ENCODE measurements around the gene MUS81.

MUS81 gene

GRCh38 chr11:65911682-65912568, 51.7 kb downstream of the MUS81 start:
- H3K27ac ChIP-seq (ENCODE audit: low read length), result no peak overlapping the region
- no peaks in the 10 kb centered on the region for H3K9me3 ChIP-seq (ENCODE audit: control insufficient read depth in 2 of 2, low read length in 2 of 2)
- H3K36me3 ChIP-seq (ENCODE audit: control insufficient read depth in 2 of 2, insufficient read depth in 2 of 2, low read length in 2 of 2), result peaks cover under 1% of the 10 kb centered on the region in 2 donors
- peak overlapping the region; percentile 13 to 38 for H3K9ac ChIP-seq (ENCODE audit: low read length in 2 of 2)
- peaks cover 32% of the 10 kb centered on the region for H3K4me1 ChIP-seq (ENCODE audit: control insufficient read depth, insufficient read depth, low read length)
- no peaks in the 10 kb centered on the region for H3K27me3 ChIP-seq (ENCODE audit: control insufficient read depth in 1 of 2, insufficient read depth in 2 of 2, low read length in 2 of 2)
- no peak overlapping the region for H3K4me3 ChIP-seq (ENCODE audit: low read length in 2 of 2)

- H3K36me3 ChIP-seq (ENCODE audit: control insufficient read depth in 2 of 2, insufficient read depth in 2 of 2, low read length in 2 of 2), result peaks cover 2 to 5% of the 10 kb centered on the region in 2 donors
- peaks cover 42% of the 10 kb centered on the region for H3K4me1 ChIP-seq (ENCODE audit: control insufficient read depth, insufficient read depth, low read length)
- peak overlapping the region in 1 of 2 donors; percentile 51 for H3K9ac ChIP-seq (ENCODE audit: low read length in 2 of 2)
- peak overlapping the region; percentile 24 for H3K27ac ChIP-seq (ENCODE audit: low read length)
- H3K4me3 ChIP-seq (ENCODE audit: low read length in 2 of 2), result no peak overlapping the region
- no peaks in the 10 kb centered on the region for H3K27me3 ChIP-seq (ENCODE audit: control insufficient read depth in 1 of 2, insufficient read depth in 2 of 2, low read length in 2 of 2)
- H3K9me3 ChIP-seq (ENCODE audit: control insufficient read depth in 2 of 2, low read length in 2 of 2), result no peaks in the 10 kb centered on the region
Measured at GRCh38 chr11:65912845-65913244, 52.6 kb downstream of the MUS81 start.

GRCh38 chr11:65915101-65915820, 55.0 kb downstream of the MUS81 start:
- Histone ChIP-seq H3K27me3 (ENCODE audit: control insufficient read depth in 1 of 2, insufficient read depth in 2 of 2, low read length in 2 of 2) (no peaks in the 10 kb centered on the region), H3K9ac (ENCODE audit: low read length in 2 of 2) (peak overlapping the region in 1 of 2 donors; percentile 47), H3K9me3 (ENCODE audit: control insufficient read depth in 2 of 2, low read length in 2 of 2) (no peaks in the 10 kb centered on the region), H3K36me3 (ENCODE audit: control insufficient read depth in 2 of 2, insufficient read depth in 2 of 2, low read length in 2 of 2) (peaks cover 2 to 5% of the 10 kb centered on the region in 2 donors), H3K4me1 (ENCODE audit: control insufficient read depth, insufficient read depth, low read length) (peaks cover 52% of the 10 kb centered on the region), H3K27ac (ENCODE audit: low read length) (peak overlapping the region; percentile 92), H3K4me3 (ENCODE audit: low read length in 2 of 2) (peak overlapping the region in 1 of 2 donors; percentile 57)

GRCh38 chr11:65915821-65916251, 55.6 kb downstream of the MUS81 start:
- H3K9me3 ChIP-seq (ENCODE audit: control insufficient read depth in 2 of 2, low read length in 2 of 2), result no peaks in the 10 kb centered on the region
- peak overlapping the region; percentile 92 for H3K27ac ChIP-seq (ENCODE audit: low read length)
- peak overlapping the region; percentile 47 to 49 for H3K9ac ChIP-seq (ENCODE audit: low read length in 2 of 2)
- peaks cover 58% of the 10 kb centered on the region for H3K4me1 ChIP-seq (ENCODE audit: control insufficient read depth, insufficient read depth, low read length)
- H3K27me3 ChIP-seq (ENCODE audit: control insufficient read depth in 1 of 2, insufficient read depth in 2 of 2, low read length in 2 of 2), result no peaks in the 10 kb centered on the region
- peak overlapping the region; percentile 39 to 57 for H3K4me3 ChIP-seq (ENCODE audit: low read length in 2 of 2)
- H3K36me3 ChIP-seq (ENCODE audit: control insufficient read depth in 2 of 2, insufficient read depth in 2 of 2, low read length in 2 of 2), result peaks cover 2 to 5% of the 10 kb centered on the region in 2 donors
